ENCODE measurements around the gene NCLN. TPM values are rescaled to one million over a fixed set of nuclear protein-coding genes. Genes with fewer than 3 reads are reported as not detected.
A peak's percentile ranks its signal among the peaks of the same experiment; 100 is the strongest.

The NCLN gene
- total and polyA plus RNA-seq, 9 of the 15 experiments (the other 6 are each of a cell fraction or from before 2014, with no cell fraction given) = 3.8 to 126 (median 39.6) TPM

- intact Hi-C loops (cut with micrococcal nuclease) = no loop called here
- H3K4me1 ChIP-seq (replicated peaks in 1 of 2; ENCODE audit: control insufficient read depth in 2 of 2, insufficient read depth in 2 of 2, low read length in 2 of 2) = peaks cover 13 to 29% of the 10 kb centered on the region in 2 experiments
- BruUV-seq (replicated peaks) = no TSS peak
- no peaks in the 10 kb centered on the region; the same call in 1 of the 2 replicates for H3K9me3 ChIP-seq (replicated peaks; ENCODE audit: control insufficient read depth, insufficient read depth, low read depth, low read length)
- no peaks in the 10 kb centered on the region for H3K36me3 ChIP-seq (ENCODE audit: control insufficient read depth, insufficient read depth, low read length)
- CTCF ChIA-PET (ENCODE audit: low intra/inter-chr PET ratio) = no interaction called here
- DNase-seq (ENCODE audit: extremely low read depth in 1 of 4, low spot score in 3 of 4) (peak in 1 of 4 experiments; percentile 13), ATAC-seq (no peak), FAIRE-seq (no peak)
- in situ Hi-C loops (cut with MboI) = no loop called here
- no peak within 1 kb of the TSS for H2AFZ ChIP-seq (ENCODE audit: low read depth, low read length)
- TF ChIP-seq XRCC4 (IDR thresholded peaks at IDR 0.05; ENCODE audit: extremely low read depth, insufficient read depth, insufficient read length) (no peak), ZNF518B (CRISPR knock-in tag; IDR thresholded peaks at IDR 0.05) (no peak), MNT (conservative IDR thresholded peaks at IDR 0.05) (no peak), ZFPM2 (CRISPR knock-in tag; IDR thresholded peaks at IDR 0.05) (no peak), DPF2 (IDR thresholded peaks at IDR 0.05) (no peak), ZC3H8 (IDR thresholded peaks at IDR 0.05) (no peak), GATA2 (CRISPR knock-in tag; IDR thresholded peaks at IDR 0.05) (no peak), ETS1 (conservative IDR thresholded peaks at IDR 0.05; ENCODE audit: control insufficient read depth, low read depth, low read length) (no peak), IRF2 (CRISPR knock-in tag; IDR thresholded peaks at IDR 0.05) (no peak), ZNF280A (IDR thresholded peaks at IDR 0.05; ENCODE audit: low read depth, partially characterized antibody) (no peak), HNRNPK (IDR thresholded peaks at IDR 0.05; ENCODE audit: low read depth, low read length, poor library complexity, severe bottlenecking) (no peak), COPS2 (conservative IDR thresholded peaks at IDR 0.05) (no peak), TEAD4 (IDR thresholded peaks at IDR 0.05; ENCODE audit: low read length) (no peak), TEAD4 (CRISPR knock-in tag; IDR thresholded peaks at IDR 0.05; ENCODE audit: borderline replicate concordance) (no peak), PPARD (CRISPR knock-in tag; IDR thresholded peaks at IDR 0.05) (no peak)
- no peaks in the 10 kb centered on the region for H3K27me3 ChIP-seq (ENCODE audit: control insufficient read depth in 2 of 2, insufficient read depth in 2 of 2, low read length in 2 of 2)
- H3K4me2 ChIP-seq (ENCODE audit: insufficient read depth, low read length) = no peak within 1 kb of the TSS
- no peaks in the 10 kb centered on the region for H3K9me1 ChIP-seq (ENCODE audit: control insufficient read depth, insufficient read depth, low read length)
- H3K79me2 ChIP-seq (ENCODE audit: control insufficient read depth, insufficient read depth, low read length) = no peaks in the 10 kb centered on the region
- 85% methylated on average over 17 of the region's 40 CpGs for WGBS (ENCODE audit: insufficient coverage, low coverage, missing lambda C conversion rate)
- H3K4me3 ChIP-seq = no peak within 1 kb of the TSS
- H3K27ac ChIP-seq (ENCODE audit: extremely low read depth, low read depth, low read length) = no peak within 1 kb of the TSS
- no peaks in the 10 kb centered on the region for H4K20me1 ChIP-seq (replicated peaks; ENCODE audit: control insufficient read depth, insufficient read depth, low read length)
- peak within 1 kb of the TSS in 1 of 2 experiments; percentile 32; a peak in 2 of 4 replicates for H3K9ac ChIP-seq (ENCODE audit: insufficient read depth in 1 of 2, low read depth in 2 of 2, low read length in 2 of 2)
- POLR2A ChIA-PET = interaction anchor here (0.6 kb wide), 1 partner anchor 226 kb away, joined by 3 read pairs; no protein-coding TSS in a partner anchor
These were observed 49.6 kb upstream of the NCLN start, which contains the start of gene GNA15 for GRCh38 chr19:3135961-3136683. GNA15 (plus strand) TSS chr19:3136033; CDS start chr19:3136451, 418 bp downstream.
